Measurements from ENCODE around the gene SSMEM1. TPM values are rescaled to one million over a fixed set of nuclear protein-coding genes. Genes with fewer than 3 reads are reported as not detected.

Gene SSMEM1
- total RNA-seq, 1 experiment from 2014 or later, result not detected

GRCh38 chr7:130197094-130197493 is 10.6 kb upstream of the SSMEM1 start:
- Histone ChIP-seq H4K8ac (replicated peaks; ENCODE audit: insufficient read length, low read depth, low read length) (no peak overlapping the region), H2BK20ac (ENCODE audit: low read depth, low read length, poor library complexity, severe bottlenecking) (no peak overlapping the region), H4K20me1 (ENCODE audit: control insufficient read depth, insufficient read depth, insufficient read length) (no peaks in the 10 kb centered on the region), H3T11ph (ENCODE audit: low read length) (no peak overlapping the region), H3K23me2 (ENCODE audit: insufficient read length, low read depth, low read length, poor library complexity, severe bottlenecking) (no peaks in the 10 kb centered on the region), H3K9me3 (ENCODE audit: control insufficient read depth, low read depth, low read length) (no peaks in the 10 kb centered on the region), H3K27me3 (ENCODE audit: insufficient read depth, low read length) (no peaks in the 10 kb centered on the region), H2BK15ac (ENCODE audit: low read depth, low read length) (no peak overlapping the region), H3K23ac (ENCODE audit: insufficient read length, low read depth, low read length) (no peak overlapping the region), H3K79me1 (ENCODE audit: insufficient read depth, low read depth, low read length, poor library complexity, severe bottlenecking) (no peaks in the 10 kb centered on the region), H3K27ac (ENCODE audit: insufficient read length, low read depth, low read length) (no peak overlapping the region), H4K5ac (ENCODE audit: insufficient read length, low read depth, low read length) (no peak overlapping the region), H3K4me2 (ENCODE audit: insufficient read depth, insufficient read length, low read length) (no peak overlapping the region), H4K91ac (ENCODE audit: insufficient read length, low read depth, low read length) (no peak overlapping the region), H2AK5ac (ENCODE audit: insufficient read length, low read length) (no peak overlapping the region), H3K9ac (ENCODE audit: extremely low read depth, insufficient read length, low read length) (no peak overlapping the region), H2BK5ac (ENCODE audit: insufficient read length, low read length) (no peak overlapping the region), H3K79me2 (ENCODE audit: insufficient read depth, low read length) (no peaks in the 10 kb centered on the region), H3K14ac (ENCODE audit: insufficient read depth, low read length) (no peak overlapping the region), H2AFZ (ENCODE audit: low read length) (no peak overlapping the region), H2BK12ac (ENCODE audit: insufficient read length, low read depth, low read length) (no peak overlapping the region), H3K56ac (ENCODE audit: insufficient read length, low read depth, low read length) (no peak overlapping the region), H2BK120ac (ENCODE audit: low read depth, low read length, poor library complexity, severe bottlenecking) (no peak overlapping the region), H3K18ac (ENCODE audit: insufficient read length, low read depth, low read length) (no peak overlapping the region), H3K4ac (ENCODE audit: low read depth, low read length) (no peak overlapping the region), H3K4me1 (ENCODE audit: insufficient read depth, low read length) (no peaks in the 10 kb centered on the region)
- Mint-ChIP-seq H3K27ac (no peak overlapping the region), H3K36me3 (ENCODE audit: insufficient read depth in 1 of 3, low read depth in 3 of 3) (peaks cover 32 to 79% (median 67%) of the 10 kb centered on the region in 3 experiments), H3K9me3 (no peaks in the 10 kb centered on the region; a peak in 1 of 5 replicates), H3K4me3 (no peak overlapping the region), H3K4me1 (no peaks in the 10 kb centered on the region), H3K27me3 (ENCODE audit: low read depth) (no peaks in the 10 kb centered on the region)
- DNase-seq, result no peak
- no CpG with 5 or more reads among the region's 2 CpGs for WGBS (ENCODE audit: extremely low coverage, insufficient read length, low lambda C conversion rate)
- TF ChIP-seq, protein P1, sequence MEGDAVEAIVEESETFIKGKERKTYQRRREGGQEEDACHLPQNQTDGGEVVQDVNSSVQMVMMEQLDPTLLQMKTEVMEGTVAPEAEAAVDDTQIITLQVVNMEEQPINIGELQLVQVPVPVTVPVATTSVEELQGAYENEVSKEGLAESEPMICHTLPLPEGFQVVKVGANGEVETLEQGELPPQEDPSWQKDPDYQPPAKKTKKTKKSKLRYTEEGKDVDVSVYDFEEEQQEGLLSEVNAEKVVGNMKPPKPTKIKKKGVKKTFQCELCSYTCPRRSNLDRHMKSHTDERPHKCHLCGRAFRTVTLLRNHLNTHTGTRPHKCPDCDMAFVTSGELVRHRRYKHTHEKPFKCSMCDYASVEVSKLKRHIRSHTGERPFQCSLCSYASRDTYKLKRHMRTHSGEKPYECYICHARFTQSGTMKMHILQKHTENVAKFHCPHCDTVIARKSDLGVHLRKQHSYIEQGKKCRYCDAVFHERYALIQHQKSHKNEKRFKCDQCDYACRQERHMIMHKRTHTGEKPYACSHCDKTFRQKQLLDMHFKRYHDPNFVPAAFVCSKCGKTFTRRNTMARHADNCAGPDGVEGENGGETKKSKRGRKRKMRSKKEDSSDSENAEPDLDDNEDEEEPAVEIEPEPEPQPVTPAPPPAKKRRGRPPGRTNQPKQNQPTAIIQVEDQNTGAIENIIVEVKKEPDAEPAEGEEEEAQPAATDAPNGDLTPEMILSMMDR (conservative IDR thresholded peaks at IDR 0.05), result no peak
